H1 (cell line): ENCODE data around the gene SPOCK1. TPM values are rescaled to one million over a fixed set of nuclear protein-coding genes. Genes with fewer than 3 reads are reported as not detected.

Experiments used
- CBX8 ChIP-seq: fragments of 300-800, 300-1000 bp; sonication (generic); IDR thresholded peaks from 2 replicates; pipeline ENCODE4 v1.7.1; 2016; ENCODE audit warnings: low read depth, low read length, borderline replicate concordance
- CTBP2 ChIP-seq: IDR thresholded peaks from 2 replicates; pipeline ENCODE4 v1.7.0; 2011; ENCODE audit warnings: borderline replicate concordance, mild to moderate bottlenecking, moderate library complexity, mixed read lengths, low read length; ENCODE audit not compliant: insufficient read depth, insufficient read length
- JUND ChIP-seq: IDR thresholded peaks from 2 replicates; pipeline ENCODE4 v1.6.1; 2011; ENCODE audit warnings: mild to moderate bottlenecking, improper control_type of control experiment, low read length
- KDM1A ChIP-seq: fragments of 200-600, 300-600 bp; sonication (generic); IDR thresholded peaks from 2 replicates; pipeline ENCODE4 v1.7.1; 2016; ENCODE audit warnings: mild to moderate bottlenecking, low read length, borderline replicate concordance
- NRF1 ChIP-seq: IDR thresholded peaks from 2 replicates; pipeline ENCODE4 v1.6.1; 2011; ENCODE audit warnings: mild to moderate bottlenecking, low read depth, low read length, improper control_type of control experiment
- SRF ChIP-seq: IDR thresholded peaks from 2 replicates; pipeline ENCODE4 v1.6.1; 2011; ENCODE audit warnings: mild to moderate bottlenecking, low read depth, low read length, moderate library complexity
- SUZ12 ChIP-seq: fragments of 200-600 bp; sonication (generic); IDR thresholded peaks from 2 replicates; pipeline ENCODE4 v1.6.1; 2012; ENCODE audit warnings: mild to moderate bottlenecking, inconsistent platforms, low read length, moderate library complexity, mixed read lengths
- ZNF274 ChIP-seq: IDR thresholded peaks from 2 replicates; pipeline ENCODE4 v1.7.0; 2012; ENCODE audit warnings: low read length, borderline replicate concordance; ENCODE audit errors: extremely low read depth
- polyA plus RNA-seq, 7 experiments: library from polyadenylated mRNA; depleted of rRNA in 3 of 7; stranded (reverse) in 5 of 7; unstranded in 2 of 7; fragments of >200 nt in 5 of 7; fragments of 200-250 nt in 2 of 7; gene quantifications; 1 replicate in 5 of 7; 2 replicates in 1 of 7; 4 replicates in 1 of 7; pipeline versions ENCODE4 v1.2.1 to v1.2.3, GENCODE V29; 2011 to 2013; ENCODE audit warnings: missing spikeins in 2 of 7, mixed read lengths in 2 of 7
- total RNA-seq: library from RNA; stranded (reverse); fragmentation: NEBNext Ultra II Directional; extraction: Animal tissue kit (Norgen Biotek cat#: 25700); gene quantifications from 2 replicates; pipeline ENCODE4 v1.2.1, GENCODE V29; 2021
- TF ChIP-seq, protein P1 (sequence below): IDR thresholded peaks from 2 replicates; pipeline ENCODE4 v1.6.1; 2012; ENCODE audit warnings: low read length, inconsistent platforms
- TF ChIP-seq, protein P2 (sequence below): IDR thresholded peaks from 2 replicates; pipeline ENCODE4 v1.6.1; 2011; ENCODE audit warnings: low read length, improper control_type of control experiment

SPOCK1 gene
- total and polyA plus RNA-seq, 2 of the 8 experiments (the other 6 are each of a cell fraction or from before 2014, with no cell fraction given): 6.9 to 18.1 TPM

DNA sequence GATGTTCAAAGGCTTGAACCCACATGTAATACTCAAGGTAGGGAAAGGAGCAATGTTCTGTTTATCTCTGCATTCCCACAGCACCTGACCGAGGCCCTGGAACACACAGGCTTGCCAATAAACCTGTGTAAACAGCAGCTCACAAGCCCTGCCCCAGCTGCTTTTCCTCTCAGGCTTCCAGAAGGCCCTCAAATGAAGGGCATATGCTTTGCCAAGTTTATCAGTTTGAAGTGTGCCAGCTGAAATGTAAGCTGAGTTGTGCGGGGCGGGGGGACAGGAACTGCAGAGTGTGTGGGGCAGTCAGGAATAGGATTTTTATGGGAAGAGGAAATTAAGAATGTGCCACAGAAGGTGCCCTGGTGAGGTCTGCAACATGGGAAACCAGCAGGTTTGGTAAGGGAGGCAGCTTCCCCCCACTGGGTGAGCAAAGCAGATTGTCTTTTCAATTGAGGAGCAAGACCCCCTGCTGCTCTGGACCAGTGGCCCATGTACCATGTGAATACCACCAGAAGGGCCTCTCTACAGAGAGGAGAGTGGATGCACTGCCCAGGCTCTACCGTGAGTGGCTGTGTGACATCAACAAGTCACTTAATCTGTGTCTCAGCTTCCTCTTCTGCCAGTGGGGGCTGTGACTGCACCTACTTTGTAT is 194.8 kb downstream of the SPOCK1 start (continued):
- TF ChIP-seq, protein P1, sequence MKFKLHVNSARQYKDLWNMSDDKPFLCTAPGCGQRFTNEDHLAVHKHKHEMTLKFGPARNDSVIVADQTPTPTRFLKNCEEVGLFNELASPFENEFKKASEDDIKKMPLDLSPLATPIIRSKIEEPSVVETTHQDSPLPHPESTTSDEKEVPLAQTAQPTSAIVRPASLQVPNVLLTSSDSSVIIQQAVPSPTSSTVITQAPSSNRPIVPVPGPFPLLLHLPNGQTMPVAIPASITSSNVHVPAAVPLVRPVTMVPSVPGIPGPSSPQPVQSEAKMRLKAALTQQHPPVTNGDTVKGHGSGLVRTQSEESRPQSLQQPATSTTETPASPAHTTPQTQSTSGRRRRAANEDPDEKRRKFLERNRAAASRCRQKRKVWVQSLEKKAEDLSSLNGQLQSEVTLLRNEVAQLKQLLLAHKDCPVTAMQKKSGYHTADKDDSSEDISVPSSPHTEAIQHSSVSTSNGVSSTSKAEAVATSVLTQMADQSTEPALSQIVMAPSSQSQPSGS: no peak
- TF ChIP-seq CTBP2 (no peak), CBX8 (no peak), JUND (no peak), KDM1A (no peak), SRF (no peak), SUZ12 (no peak), NRF1 (no peak), ZNF274 (no peak)
- TF ChIP-seq, protein P2, sequence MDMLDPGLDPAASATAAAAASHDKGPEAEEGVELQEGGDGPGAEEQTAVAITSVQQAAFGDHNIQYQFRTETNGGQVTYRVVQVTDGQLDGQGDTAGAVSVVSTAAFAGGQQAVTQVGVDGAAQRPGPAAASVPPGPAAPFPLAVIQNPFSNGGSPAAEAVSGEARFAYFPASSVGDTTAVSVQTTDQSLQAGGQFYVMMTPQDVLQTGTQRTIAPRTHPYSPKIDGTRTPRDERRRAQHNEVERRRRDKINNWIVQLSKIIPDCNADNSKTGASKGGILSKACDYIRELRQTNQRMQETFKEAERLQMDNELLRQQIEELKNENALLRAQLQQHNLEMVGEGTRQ: no peak
- TF ChIP-seq, all 59 proteins: peak for 0
